ENCODE data around the gene KCTD3. TPM values are rescaled to one million over a fixed set of nuclear protein-coding genes. Genes with fewer than 3 reads are reported as not detected.

KCTD3 gene
- total RNA-seq, 1 donor from 2014 or later, result 16.9 TPM

- no peak for DNase-seq (ENCODE audit: low read depth)
- no peaks in the 10 kb centered on the region for H3K36me3 ChIP-seq (ENCODE audit: control insufficient read depth, insufficient read depth, low read length)
- no peak overlapping the region for H3K4me3 ChIP-seq (ENCODE audit: low read depth, low read length)
- no peaks in the 10 kb centered on the region for H3K27me3 ChIP-seq (ENCODE audit: control insufficient read depth, insufficient read depth, low read length)
- TF ChIP-seq CTCF (IDR thresholded peaks at IDR 0.05; ENCODE audit: insufficient read depth, low read length, poor library complexity, severe bottlenecking), result no peak
Observed at GRCh38 chr1:215547011-215547410, 20.1 kb upstream of the KCTD3 start.

- Histone ChIP-seq H3K4me3 (ENCODE audit: low read depth, low read length) (no peak overlapping the region), H3K27me3 (ENCODE audit: control insufficient read depth, insufficient read depth, low read length) (no peaks in the 10 kb centered on the region), H3K36me3 (ENCODE audit: control insufficient read depth, insufficient read depth, low read length) (no peaks in the 10 kb centered on the region)
- no peak for DNase-seq (ENCODE audit: low read depth)
- no peak for TF ChIP-seq CTCF (IDR thresholded peaks at IDR 0.05; ENCODE audit: insufficient read depth, low read length, poor library complexity, severe bottlenecking)
Observed at GRCh38 chr1:215551806-215552205, 15.3 kb upstream of the KCTD3 start.

GRCh38 chr1:215554865-215555264, 12.2 kb upstream of the KCTD3 start:
- no peak for DNase-seq (ENCODE audit: low read depth)
- TF ChIP-seq CTCF (IDR thresholded peaks at IDR 0.05; ENCODE audit: insufficient read depth, low read length, poor library complexity, severe bottlenecking), result no peak
- H3K36me3 ChIP-seq (ENCODE audit: control insufficient read depth, insufficient read depth, low read length), result no peaks in the 10 kb centered on the region
- no peaks in the 10 kb centered on the region for H3K27me3 ChIP-seq (ENCODE audit: control insufficient read depth, insufficient read depth, low read length)
- no peak overlapping the region for H3K4me3 ChIP-seq (ENCODE audit: low read depth, low read length)

- no peak for DNase-seq (ENCODE audit: low read depth)
- Histone ChIP-seq H3K27me3 (ENCODE audit: control insufficient read depth, insufficient read depth, low read length) (no peaks in the 10 kb centered on the region), H3K4me3 (ENCODE audit: low read depth, low read length) (no peak overlapping the region), H3K36me3 (ENCODE audit: control insufficient read depth, insufficient read depth, low read length) (no peaks in the 10 kb centered on the region)
- no peak for TF ChIP-seq CTCF (IDR thresholded peaks at IDR 0.05; ENCODE audit: insufficient read depth, low read length, poor library complexity, severe bottlenecking)
Observed at GRCh38 chr1:215555531-215555930, 11.6 kb upstream of the KCTD3 start.

GRCh38 chr1:215556996-215557395, 10.1 kb upstream of the KCTD3 start:
- no peaks in the 10 kb centered on the region for H3K27me3 ChIP-seq (ENCODE audit: control insufficient read depth, insufficient read depth, low read length)
- TF ChIP-seq CTCF (IDR thresholded peaks at IDR 0.05; ENCODE audit: insufficient read depth, low read length, poor library complexity, severe bottlenecking), result no peak

GRCh38 chr1:215557504-215557903, 9.6 kb upstream of the KCTD3 start:
- no peak for TF ChIP-seq CTCF (IDR thresholded peaks at IDR 0.05; ENCODE audit: insufficient read depth, low read length, poor library complexity, severe bottlenecking)
- DNase-seq (ENCODE audit: low read depth), result no peak
- Histone ChIP-seq H3K27me3 (ENCODE audit: control insufficient read depth, insufficient read depth, low read length) (no peaks in the 10 kb centered on the region), H3K36me3 (ENCODE audit: control insufficient read depth, insufficient read depth, low read length) (no peaks in the 10 kb centered on the region), H3K4me3 (ENCODE audit: low read depth, low read length) (no peak overlapping the region)

More at GRCh38 chr1:215556996-215557395, 10.1 kb upstream of the KCTD3 start:
- no peak for DNase-seq (ENCODE audit: low read depth)
- H3K4me3 ChIP-seq (ENCODE audit: low read depth, low read length), result no peak overlapping the region
- no peaks in the 10 kb centered on the region for H3K36me3 ChIP-seq (ENCODE audit: control insufficient read depth, insufficient read depth, low read length)
